GM12878 (cell line): Measurements from ENCODE around the gene GJD3. TPM values are rescaled to one million over a fixed set of nuclear protein-coding genes. Genes with fewer than 3 reads are reported as not detected.

Experiments
- ATAC-seq: fragments of 200-7000 bp; cut with Tn5 transposase; 3 replicates; pipeline ENCODE4 v1.9.1; 2020; ENCODE audit warnings: mild to moderate bottlenecking, moderate library complexity
- BruUV-seq: library from RNA; stranded (reverse); fragments of 400-500 nt; replicated peaks from 2 replicates; lab custom pipeline; 2021; lab: Mats Ljungman, UMichigan
- CTCF ChIA-PET: fragments of 300-600 bp; sonication (Branson Sonifier 250); formaldehyde crosslinking; extraction: SDS; loops from one replicate; lab custom pipeline; 2021; ENCODE audit warnings: inconsistent platforms; lab: Yijun Ruan, JAX
- POLR2A ChIA-PET: fragments of 350-600 bp; formaldehyde crosslinking; extraction: SDS; loops from one replicate; lab custom pipeline; 2021; ENCODE audit warnings: inconsistent platforms; lab: Charles Lee
- RAD21 ChIA-PET: fragments of 300-600 bp; sonication (Branson Sonifier 250); formaldehyde crosslinking; loops from one replicate; lab custom pipeline; 2023; ENCODE audit warnings: antibody characterized with exemption; ENCODE audit not compliant: unreplicated experiment; lab: Charles Lee
- SMC1A ChIA-PET: fragments of 300-600 bp; sonication (Branson Sonifier 250); formaldehyde crosslinking; loops from one replicate; lab custom pipeline; 2023; ENCODE audit not compliant: unreplicated experiment, uncharacterized antibody; lab: Charles Lee
- DNase-seq: peaks from one replicate; pipeline ENCODE4 v3.0.0-alpha.2; 2011; ENCODE audit warnings: low read depth, low spot score
- FAIRE-seq: peaks from 3 replicates; lab custom pipeline; 2011; peaks lifted over from hg19 to GRCh38; lab: Jason Lieb, UNC
- H2AFZ ChIP-seq: 2 replicates; pipeline ENCODE4 v1.6.0; 2011; ENCODE audit warnings: low read depth, low read length, control low read depth; ENCODE audit not compliant: control insufficient read depth
- H3K27ac ChIP-seq: 2 replicates; pipeline ENCODE4 v1.5.1; 2011; ENCODE audit warnings: control low read depth; ENCODE audit not compliant: control insufficient read depth, insufficient read depth
- H3K27me3 ChIP-seq, 2 experiments: replicated peaks in 1 of 2; 2 replicates each; pipeline versions ENCODE4 v1.6.0 to v1.6.1; 2011; ENCODE audit warnings: low read length in 1 of 2; ENCODE audit not compliant: control insufficient read depth in 2 of 2, insufficient read depth in 2 of 2
- H3K36me3 ChIP-seq, 2 experiments: 2 replicates each; pipeline ENCODE4 v1.5.1; 2011; ENCODE audit warnings: low read length in 1 of 2; ENCODE audit not compliant: control insufficient read depth in 2 of 2, insufficient read depth in 2 of 2
- H3K4me1 ChIP-seq: 2 replicates; pipeline ENCODE4 v1.6.1; 2011; ENCODE audit warnings: mild to moderate bottlenecking, low read length, moderate library complexity, mixed read lengths; ENCODE audit not compliant: control insufficient read depth, insufficient read depth
- H3K4me2 ChIP-seq: 2 replicates; pipeline ENCODE4 v1.6.0; 2011; ENCODE audit warnings: control low read depth; ENCODE audit not compliant: control insufficient read depth, insufficient read depth
- H3K4me3 ChIP-seq: fragments of 200-600 bp; sonication (generic); 2 replicates; pipeline ENCODE4 v1.5.1; 2016
- H3K79me2 ChIP-seq: 2 replicates; pipeline ENCODE4 v1.6.0; 2011; ENCODE audit warnings: low read length; ENCODE audit not compliant: control insufficient read depth, insufficient read depth
- H3K9ac ChIP-seq: 2 replicates; pipeline ENCODE4 v1.8.0; 2011; ENCODE audit warnings: low read length, control low read depth, mixed read lengths; ENCODE audit not compliant: control insufficient read depth, insufficient read depth
- H3K9me3 ChIP-seq: replicated peaks from 3 replicates; pipeline ENCODE4 v1.5.1; 2011; ENCODE audit warnings: mild to moderate bottlenecking, low read length; ENCODE audit not compliant: control insufficient read depth, insufficient read depth
- H4K20me1 ChIP-seq: 2 replicates; pipeline ENCODE4 v1.6.0; 2011; ENCODE audit not compliant: control insufficient read depth, insufficient read depth
- CBFB ChIP-seq: IDR thresholded peaks from 2 replicates; pipeline ENCODE4 v1.6.1; 2016; ENCODE audit warnings: antibody characterized with exemption, low read depth
- EZH2 ChIP-seq: IDR thresholded peaks from 2 replicates; pipeline ENCODE4 v1.6.1; 2012; ENCODE audit warnings: low read depth, mild to moderate bottlenecking, control low read depth, inconsistent platforms, low read length, borderline replicate concordance; ENCODE audit not compliant: control insufficient read depth
- FOS ChIP-seq: IDR thresholded peaks from 3 replicates; pipeline ENCODE4 v1.6.1; 2011; ENCODE audit warnings: borderline replicate concordance; ENCODE audit not compliant: insufficient read length; ENCODE audit errors: extremely low read depth
- HCFC1 ChIP-seq: fragments of 150-350 bp; IDR thresholded peaks from 2 replicates; pipeline ENCODE4 v1.6.1; 2014; ENCODE audit warnings: low read length
- MEF2A ChIP-seq: IDR thresholded peaks from 2 replicates; pipeline ENCODE4 v1.6.1; 2011; ENCODE audit warnings: low read depth, mild to moderate bottlenecking, low read length, moderate library complexity; ENCODE audit not compliant: insufficient read depth
- MTA3 ChIP-seq: IDR thresholded peaks from 2 replicates; pipeline ENCODE4 v1.6.1; 2012; ENCODE audit warnings: low read length, inconsistent platforms, borderline replicate concordance
- SMC3 ChIP-seq: IDR thresholded peaks from 2 replicates; pipeline ENCODE4 v1.6.1; 2011; ENCODE audit warnings: low read length, improper control_type of control experiment, borderline replicate concordance
- WRNIP1 ChIP-seq: IDR thresholded peaks from 2 replicates; pipeline ENCODE4 v1.6.1; 2011; ENCODE audit warnings: low read depth, low read length, improper control_type of control experiment, borderline replicate concordance
- ZNF207 ChIP-seq: fragments of 450-650 bp; IDR thresholded peaks from 2 replicates; pipeline ENCODE4 v1.6.1; 2014; ENCODE audit warnings: antibody characterized with exemption, mild to moderate bottlenecking, borderline replicate concordance
- ZNF217 ChIP-seq: fragments of 450-650 bp; IDR thresholded peaks from 2 replicates; pipeline ENCODE4 v1.6.1; 2017; ENCODE audit warnings: antibody characterized with exemption, mild to moderate bottlenecking
- WGBS: methylation state at CpG from one replicate; pipeline ENCODE4 v1.1.6; 2016; ENCODE audit warnings: low lambda C conversion rate; ENCODE audit not compliant: insufficient replicate concordance, insufficient coverage; ENCODE audit errors: missing lambda C conversion rate; 5-methylcytosine and 5-hydroxymethylcytosine counted together
- in situ Hi-C: fragments of 300-500 bp; cut with MboI; formaldehyde crosslinking; loops from 9 replicates; pipeline ENCODE4 v1.14.3; 2018; ENCODE audit warnings: mixed read lengths
- intact Hi-C: fragments of 100-400 bp; cut with micrococcal nuclease; formaldehyde crosslinking; loops from one replicate; pipeline ENCODE4 v1.14.2; 2022; ENCODE audit not compliant: unreplicated experiment
- polyA plus RNA-seq, 11 experiments: library from polyadenylated mRNA; depleted of rRNA in 4 of 11; unstranded in 6 of 11; stranded (reverse) in 5 of 11; fragments of >200 nt; fragmentation: Nextera tagmentation in 4 of 11; fragmentation: Illumina TruSeq in 1 of 11; extraction: Ambion mirVana in 4 of 11; extraction: Trizol in 1 of 11; gene quantifications; 1 replicate in 1 of 11; 2 replicates in 10 of 11; pipeline versions ENCODE4 v1.2.1 to v1.2.3, GENCODE V29; 2011 to 2016; ENCODE audit warnings: inconsistent platforms in 2 of 11, missing spikeins in 2 of 11, low read depth in 1 of 11
- total RNA-seq, 4 experiments: library from RNA; depleted of rRNA in 3 of 4; stranded (reverse); fragments of >200 nt in 3 of 4; fragmentation: Illumina TruSeq in 1 of 4; extraction: Trizol in 1 of 4; gene quantifications; 2 replicates each; pipeline versions ENCODE4 v1.2.1 to v1.2.3, GENCODE V29; 2013 to 2021
- TF ChIP-seq, protein P1 (sequence below): IDR thresholded peaks from 2 replicates; pipeline ENCODE4 v1.6.1; 2011; ENCODE audit warnings: borderline replicate concordance, low read depth, mild to moderate bottlenecking, moderate library complexity, low read length; ENCODE audit not compliant: insufficient read depth, poor library complexity, severe bottlenecking
- TF ChIP-seq, protein P2 (sequence below): fragments of 450-650 bp; IDR thresholded peaks from 2 replicates; pipeline ENCODE4 v1.6.1; 2018; ENCODE audit warnings: borderline replicate concordance, mild to moderate bottlenecking; ENCODE audit not compliant: partially characterized antibody
- TF ChIP-seq, protein P3 (sequence below): fragments of 450-650 bp; IDR thresholded peaks from 2 replicates; pipeline ENCODE4 v1.6.1; 2017; ENCODE audit warnings: mild to moderate bottlenecking, moderate library complexity

Gene GJD3
- total and polyA plus RNA-seq, 10 of the 15 experiments (the other 5 are each of a cell fraction or from before 2014, with no cell fraction given), result 1.6 TPM; not detected in 9

DNA sequence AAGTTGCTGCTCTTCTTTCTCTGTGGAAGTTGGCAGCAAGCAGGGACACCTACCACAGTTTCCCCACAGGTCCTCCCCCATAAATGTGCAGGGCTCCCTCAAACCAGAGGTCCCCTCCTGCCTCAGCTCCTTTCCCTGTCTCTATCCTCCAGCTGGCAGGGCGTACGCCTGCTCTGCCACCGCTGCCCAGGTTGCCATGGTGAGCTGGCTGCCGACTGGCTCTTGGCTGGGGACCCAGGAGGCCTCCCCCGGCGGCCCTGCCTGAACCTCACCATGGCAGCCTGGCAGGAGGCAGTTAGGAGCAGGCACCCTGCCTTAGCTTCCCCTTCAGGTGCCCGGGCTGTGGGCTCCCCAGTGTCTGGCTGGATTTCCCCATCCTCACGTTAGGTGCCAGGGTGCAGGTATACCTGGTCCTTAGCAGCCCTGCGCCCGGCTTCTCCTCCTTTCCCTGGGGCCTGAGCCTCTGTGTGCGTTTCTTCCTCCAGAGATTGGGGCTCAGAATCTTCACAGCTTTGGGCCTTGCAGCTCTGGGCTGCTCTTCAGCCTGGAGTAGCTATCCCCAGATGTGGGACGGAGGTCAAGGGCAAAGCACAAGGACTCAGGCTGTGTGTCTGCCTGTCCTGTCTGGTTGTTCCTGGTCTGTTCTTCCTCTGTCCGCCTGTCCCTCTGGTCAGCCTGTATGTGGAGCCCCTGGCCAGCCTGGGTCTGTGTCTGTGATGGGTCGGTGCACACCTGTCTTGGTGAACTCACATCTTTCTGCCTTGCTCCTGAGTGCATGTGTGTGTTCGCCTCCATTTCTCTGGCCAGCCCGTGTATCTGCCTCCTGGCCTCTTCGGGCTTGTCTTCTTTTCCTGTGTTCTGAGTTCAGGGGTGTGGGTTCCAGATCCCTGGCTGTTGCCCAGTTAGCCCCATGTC lies 15.7 kb downstream of the GJD3 start:
- DNase-seq, result no peak
- no peak overlapping the region for H3K27ac ChIP-seq
- no TSS peak for BruUV-seq
- WGBS, result 76% methylated on average over 16 of the region's 17 CpGs
- H3K27me3 ChIP-seq, result no peaks in the 10 kb centered on the region
- peaks cover 14 to 41% of the 10 kb centered on the region in 2 experiments for H3K36me3 ChIP-seq
- H3K79me2 ChIP-seq, result peaks cover 28% of the 10 kb centered on the region
- H3K4me1 ChIP-seq, result peaks cover 36% of the 10 kb centered on the region
- H3K9ac ChIP-seq, result no peak overlapping the region
- ATAC-seq, result no peak
- H2AFZ ChIP-seq, result no peak overlapping the region
- ChIA-PET SMC1A (interaction anchor here (1.3 kb wide), 1 partner anchor 47 kb away, joined by 3 read pairs; no protein-coding TSS in a partner anchor), RAD21 (no interaction called here), POLR2A (interaction anchor here (0.6 kb wide), 1 partner anchor 73 kb away, joined by 3 read pairs; no protein-coding TSS in a partner anchor), CTCF (interaction anchor here (0.6 to 1.2 kb wide), 4 partner anchors 9 to 82 kb away, joined by 3 to 4 read pairs (median 3); no protein-coding TSS in a partner anchor)
- no peaks in the 10 kb centered on the region for H4K20me1 ChIP-seq
- in situ Hi-C loops, result no loop called here
- no peak overlapping the region for H3K4me3 ChIP-seq
- H3K4me2 ChIP-seq, result no peak overlapping the region
- H3K9me3 ChIP-seq, result no peaks in the 10 kb centered on the region
- FAIRE-seq, result no peak
- intact Hi-C loops, result no loop called here
- TF ChIP-seq HCFC1 (no peak), ZNF217 (no peak), MTA3 (no peak), SMC3 (no peak), FOS (no peak), CBFB (no peak), MEF2A (no peak), WRNIP1 (no peak), EZH2 (no peak), ZNF207 (no peak)
- TF ChIP-seq, protein P1, sequence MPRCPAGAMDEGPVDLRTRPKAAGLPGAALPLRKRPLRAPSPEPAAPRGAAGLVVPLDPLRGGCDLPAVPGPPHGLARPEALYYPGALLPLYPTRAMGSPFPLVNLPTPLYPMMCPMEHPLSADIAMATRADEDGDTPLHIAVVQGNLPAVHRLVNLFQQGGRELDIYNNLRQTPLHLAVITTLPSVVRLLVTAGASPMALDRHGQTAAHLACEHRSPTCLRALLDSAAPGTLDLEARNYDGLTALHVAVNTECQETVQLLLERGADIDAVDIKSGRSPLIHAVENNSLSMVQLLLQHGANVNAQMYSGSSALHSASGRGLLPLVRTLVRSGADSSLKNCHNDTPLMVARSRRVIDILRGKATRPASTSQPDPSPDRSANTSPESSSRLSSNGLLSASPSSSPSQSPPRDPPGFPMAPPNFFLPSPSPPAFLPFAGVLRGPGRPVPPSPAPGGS, result no peak
- TF ChIP-seq, protein P2, sequence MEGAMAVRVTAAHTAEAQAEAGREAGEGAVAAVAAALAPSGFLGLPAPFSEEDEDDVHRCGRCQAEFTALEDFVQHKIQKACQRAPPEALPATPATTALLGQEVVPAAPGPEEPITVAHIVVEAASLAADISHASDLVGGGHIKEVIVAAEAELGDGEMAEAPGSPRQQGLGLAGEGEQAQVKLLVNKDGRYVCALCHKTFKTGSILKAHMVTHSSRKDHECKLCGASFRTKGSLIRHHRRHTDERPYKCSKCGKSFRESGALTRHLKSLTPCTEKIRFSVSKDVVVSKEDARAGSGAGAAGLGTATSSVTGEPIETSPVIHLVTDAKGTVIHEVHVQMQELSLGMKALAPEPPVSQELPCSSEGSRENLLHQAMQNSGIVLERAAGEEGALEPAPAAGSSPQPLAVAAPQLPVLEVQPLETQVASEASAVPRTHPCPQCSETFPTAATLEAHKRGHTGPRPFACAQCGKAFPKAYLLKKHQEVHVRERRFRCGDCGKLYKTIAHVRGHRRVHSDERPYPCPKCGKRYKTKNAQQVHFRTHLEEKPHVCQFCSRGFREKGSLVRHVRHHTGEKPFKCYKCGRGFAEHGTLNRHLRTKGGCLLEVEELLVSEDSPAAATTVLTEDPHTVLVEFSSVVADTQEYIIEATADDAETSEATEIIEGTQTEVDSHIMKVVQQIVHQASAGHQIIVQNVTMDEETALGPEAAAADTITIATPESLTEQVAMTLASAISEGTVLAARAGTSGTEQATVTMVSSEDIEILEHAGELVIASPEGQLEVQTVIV, result no peak
- TF ChIP-seq, protein P3, sequence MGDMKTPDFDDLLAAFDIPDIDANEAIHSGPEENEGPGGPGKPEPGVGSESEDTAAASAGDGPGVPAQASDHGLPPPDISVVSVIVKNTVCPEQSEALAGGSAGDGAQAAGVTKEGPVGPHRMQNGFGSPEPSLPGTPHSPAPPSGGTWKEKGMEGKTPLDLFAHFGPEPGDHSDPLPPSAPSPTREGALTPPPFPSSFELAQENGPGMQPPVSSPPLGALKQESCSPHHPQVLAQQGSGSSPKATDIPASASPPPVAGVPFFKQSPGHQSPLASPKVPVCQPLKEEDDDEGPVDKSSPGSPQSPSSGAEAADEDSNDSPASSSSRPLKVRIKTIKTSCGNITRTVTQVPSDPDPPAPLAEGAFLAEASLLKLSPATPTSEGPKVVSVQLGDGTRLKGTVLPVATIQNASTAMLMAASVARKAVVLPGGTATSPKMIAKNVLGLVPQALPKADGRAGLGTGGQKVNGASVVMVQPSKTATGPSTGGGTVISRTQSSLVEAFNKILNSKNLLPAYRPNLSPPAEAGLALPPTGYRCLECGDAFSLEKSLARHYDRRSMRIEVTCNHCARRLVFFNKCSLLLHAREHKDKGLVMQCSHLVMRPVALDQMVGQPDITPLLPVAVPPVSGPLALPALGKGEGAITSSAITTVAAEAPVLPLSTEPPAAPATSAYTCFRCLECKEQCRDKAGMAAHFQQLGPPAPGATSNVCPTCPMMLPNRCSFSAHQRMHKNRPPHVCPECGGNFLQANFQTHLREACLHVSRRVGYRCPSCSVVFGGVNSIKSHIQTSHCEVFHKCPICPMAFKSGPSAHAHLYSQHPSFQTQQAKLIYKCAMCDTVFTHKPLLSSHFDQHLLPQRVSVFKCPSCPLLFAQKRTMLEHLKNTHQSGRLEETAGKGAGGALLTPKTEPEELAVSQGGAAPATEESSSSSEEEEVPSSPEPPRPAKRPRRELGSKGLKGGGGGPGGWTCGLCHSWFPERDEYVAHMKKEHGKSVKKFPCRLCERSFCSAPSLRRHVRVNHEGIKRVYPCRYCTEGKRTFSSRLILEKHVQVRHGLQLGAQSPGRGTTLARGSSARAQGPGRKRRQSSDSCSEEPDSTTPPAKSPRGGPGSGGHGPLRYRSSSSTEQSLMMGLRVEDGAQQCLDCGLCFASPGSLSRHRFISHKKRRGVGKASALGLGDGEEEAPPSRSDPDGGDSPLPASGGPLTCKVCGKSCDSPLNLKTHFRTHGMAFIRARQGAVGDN, result no peak
